Mammary epithelial cell (primary cell): ENCODE results near the gene PTPRG.

Source experiments
- CTCF ChIP-seq, 2 donors: IDR thresholded peaks in 1 of 2; conservative IDR thresholded peaks in 1 of 2; 2 replicates each; pipeline ENCODE4 v1.5.1; 2011 to 2012; ENCODE audit warnings: inconsistent platforms in 2 of 2, low read length in 2 of 2, mild to moderate bottlenecking in 2 of 2, control low read depth in 1 of 2, low read depth in 1 of 2; ENCODE audit not compliant: insufficient read depth in 1 of 2; ENCODE audit errors: extremely low read depth in 1 of 2
- EZH2 ChIP-seq: IDR thresholded peaks from 2 replicates; pipeline ENCODE4 v1.6.1; 2012; ENCODE audit warnings: low read length, inconsistent platforms, borderline replicate concordance

GRCh38 chr3:62203561-62203960, 642.2 kb downstream of the PTPRG start:
- TF ChIP-seq CTCF (conservative IDR thresholded peaks at IDR 0.05 in 1 of 2, IDR thresholded peaks at IDR 0.05 in 1 of 2; ENCODE audit: extremely low read depth in 1 of 2, insufficient read depth in 1 of 2, low read depth in 1 of 2, low read length in 2 of 2) (no peak), EZH2 (no peak)
